HG03066 (cell line): Measurements from ENCODE around the gene OR2J3.
"Not testable (repeated sequence)": the region's sequence is repeated elsewhere in the genome, so short reads cannot be mapped to it uniquely, and the experiment has no call there.

ENCODE experiments used
- ATAC-seq: cut with Tn5 transposase; IDR thresholded peaks from one replicate; pipeline ENCODE4 v1.9.1; 2021; ENCODE audit warnings: low read depth; ENCODE audit not compliant: unreplicated experiment

Gene OR2J3

GRCh38 chr6:29159922-29160321 is 52.1 kb downstream of the OR2J3 start:
- not testable (repeated sequence) for ATAC-seq
